ENCODE measurements around the gene S100A1.
A peak's percentile ranks its signal among the peaks of the same experiment; 100 is the strongest.

The S100A1 gene

DNA sequence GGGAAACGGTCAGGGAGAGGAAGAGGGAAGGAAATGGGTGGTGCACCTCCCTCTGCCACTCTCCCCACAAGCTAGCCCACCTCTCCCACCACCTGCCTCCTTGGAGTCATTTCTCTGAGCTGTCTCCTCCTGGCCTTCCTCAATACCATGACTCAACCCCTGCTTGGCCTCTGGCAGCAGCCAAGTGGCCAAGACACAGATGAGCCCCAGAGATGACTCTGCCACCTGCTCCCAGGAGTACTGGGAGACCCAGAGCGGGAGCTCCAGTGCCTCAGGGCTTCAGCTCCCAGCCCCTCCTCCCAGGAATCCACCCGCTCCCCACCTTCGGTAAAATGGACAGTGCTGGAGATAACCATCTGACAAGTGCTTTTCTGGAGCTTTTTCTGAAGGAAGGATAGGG is 17.9 kb upstream of the S100A1 start:
- no peak for DNase-seq (ENCODE audit: low read depth, low spot score)

DNA sequence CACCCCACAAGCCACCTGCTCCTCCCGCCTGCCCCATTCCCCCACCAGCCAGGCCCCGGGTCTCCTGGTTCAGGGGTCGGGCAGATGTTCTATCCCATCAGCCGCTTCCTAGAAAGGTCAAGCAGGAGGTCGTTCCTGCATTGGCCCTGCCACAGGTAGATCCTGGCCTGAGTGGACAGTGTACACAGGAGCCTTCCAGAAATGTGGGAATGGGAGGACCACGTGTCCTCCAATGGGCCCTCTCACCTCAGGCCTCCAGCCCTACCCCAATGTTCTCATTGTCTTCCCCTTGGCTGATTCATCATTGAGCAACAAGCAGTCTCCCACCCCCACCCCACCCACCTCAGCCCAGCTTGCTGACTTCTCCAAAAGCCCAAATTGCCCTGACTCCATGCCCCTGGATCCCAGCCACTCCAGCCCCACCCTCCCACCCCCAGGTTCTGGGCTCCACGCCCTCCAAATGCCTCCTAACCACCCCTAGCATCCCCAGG is 17.4 kb upstream of the S100A1 start:
- no peak for DNase-seq (ENCODE audit: low read depth, low spot score)

DNA sequence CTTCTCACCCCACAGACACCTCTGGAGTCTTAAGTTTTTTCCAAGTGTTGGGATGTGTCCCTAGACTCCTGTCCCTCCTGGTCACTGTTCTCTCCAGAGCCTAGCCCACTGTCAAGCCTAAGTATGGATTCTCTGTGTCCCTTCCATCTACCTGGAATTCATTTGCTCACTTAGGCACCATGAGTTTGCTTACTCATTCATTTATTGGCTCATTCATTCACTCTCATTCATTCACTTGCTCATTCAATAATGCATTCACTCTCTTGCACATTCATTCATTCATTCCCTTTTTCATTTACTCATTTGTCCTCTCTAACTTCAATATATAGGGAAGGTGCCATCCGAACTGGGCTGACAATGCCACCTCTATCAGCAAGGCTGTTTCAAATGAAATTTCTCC is 16.9 kb upstream of the S100A1 start:
- DNase-seq (ENCODE audit: low read depth, low spot score) = no peak

DNA sequence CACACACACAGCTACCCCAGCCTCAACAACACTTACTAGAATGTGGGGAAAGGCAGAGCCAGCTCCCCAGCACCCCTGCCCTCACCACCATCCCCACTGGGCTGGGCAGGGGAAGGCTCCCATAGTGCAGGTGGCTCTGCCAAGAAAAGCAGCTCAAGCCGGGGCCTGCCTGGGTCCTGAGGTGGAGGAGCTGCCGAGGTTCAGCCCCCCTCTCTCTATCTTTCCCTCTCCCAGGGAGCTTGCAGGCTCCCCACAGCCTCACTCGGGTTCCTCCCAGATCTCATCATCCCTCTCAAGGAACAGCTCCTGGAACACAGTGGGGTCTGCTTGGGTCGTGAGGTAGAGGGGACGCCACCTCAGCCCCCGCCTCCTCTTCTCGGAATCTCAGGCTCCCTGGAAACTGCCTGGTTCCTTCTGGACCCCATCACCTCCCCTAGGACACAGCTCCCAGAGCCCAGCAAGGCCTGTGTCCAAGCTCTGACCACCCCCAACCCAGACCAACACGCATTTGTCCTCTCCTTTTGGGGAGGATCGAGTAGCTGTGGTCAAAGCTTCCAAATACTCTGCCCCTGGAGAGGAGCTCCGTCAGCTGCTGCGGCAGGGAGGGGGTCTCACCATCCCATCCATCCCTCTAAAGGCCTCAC is 16.0 kb upstream of the S100A1 start:
- DNase-seq (ENCODE audit: low read depth, low spot score) = no peak

DNA sequence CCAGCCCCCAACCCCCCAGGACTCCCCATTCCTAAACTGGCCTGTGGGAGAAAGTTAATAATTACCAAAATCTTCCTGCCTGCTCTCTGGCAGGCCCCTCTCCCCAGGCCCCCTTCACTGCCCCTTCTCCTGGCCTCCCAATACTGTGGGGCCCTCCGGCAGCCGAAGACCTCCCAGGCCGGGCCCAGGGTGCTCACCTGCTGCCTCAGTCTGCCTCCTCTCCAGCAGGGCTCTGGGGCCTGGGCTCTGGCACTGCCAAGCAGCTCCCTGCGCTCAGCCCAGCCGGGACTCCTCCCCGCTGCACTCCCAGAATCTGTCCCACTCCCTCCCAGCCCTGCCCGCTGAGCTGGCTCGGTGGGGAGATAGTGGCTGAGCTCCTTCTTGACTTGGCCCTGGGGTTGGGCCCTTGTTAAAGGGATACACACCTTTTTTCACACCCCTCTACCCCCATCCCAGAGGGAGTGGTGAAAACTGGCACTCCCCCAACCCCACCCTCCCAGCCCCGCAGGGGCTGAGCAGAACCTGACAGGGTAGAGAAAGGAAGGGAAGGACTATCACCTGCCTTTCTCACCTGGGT is 15.4 kb upstream of the S100A1 start, which contains the start of gene S100A16:
S100A16 (minus strand) TSS at position 383 of the 577 bp plus-strand sequence. CDS start 4,986 bp downstream, outside the sequence.
- no peak for DNase-seq (ENCODE audit: low read depth, low spot score)

DNA sequence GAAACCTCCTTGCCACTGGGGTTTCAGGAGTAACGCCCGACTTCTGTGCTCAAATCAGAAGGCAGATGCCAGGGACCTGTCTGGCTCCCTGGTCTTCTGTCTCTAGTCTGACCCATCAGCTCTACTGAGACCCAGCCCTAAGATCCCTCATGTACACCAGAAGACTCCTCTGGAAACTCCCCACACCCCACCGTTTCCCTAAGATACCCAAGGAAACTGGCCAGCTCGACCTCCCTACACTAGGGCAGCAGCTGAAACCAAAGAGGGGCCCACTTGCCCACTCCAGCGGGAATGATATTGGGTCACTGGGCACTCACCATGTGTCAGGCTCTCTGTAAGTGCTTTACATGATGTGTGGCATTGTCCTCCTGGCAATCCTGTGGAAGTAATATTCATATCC is 14.8 kb upstream of the S100A1 start:
- no peak for DNase-seq (ENCODE audit: low read depth, low spot score)

DNA sequence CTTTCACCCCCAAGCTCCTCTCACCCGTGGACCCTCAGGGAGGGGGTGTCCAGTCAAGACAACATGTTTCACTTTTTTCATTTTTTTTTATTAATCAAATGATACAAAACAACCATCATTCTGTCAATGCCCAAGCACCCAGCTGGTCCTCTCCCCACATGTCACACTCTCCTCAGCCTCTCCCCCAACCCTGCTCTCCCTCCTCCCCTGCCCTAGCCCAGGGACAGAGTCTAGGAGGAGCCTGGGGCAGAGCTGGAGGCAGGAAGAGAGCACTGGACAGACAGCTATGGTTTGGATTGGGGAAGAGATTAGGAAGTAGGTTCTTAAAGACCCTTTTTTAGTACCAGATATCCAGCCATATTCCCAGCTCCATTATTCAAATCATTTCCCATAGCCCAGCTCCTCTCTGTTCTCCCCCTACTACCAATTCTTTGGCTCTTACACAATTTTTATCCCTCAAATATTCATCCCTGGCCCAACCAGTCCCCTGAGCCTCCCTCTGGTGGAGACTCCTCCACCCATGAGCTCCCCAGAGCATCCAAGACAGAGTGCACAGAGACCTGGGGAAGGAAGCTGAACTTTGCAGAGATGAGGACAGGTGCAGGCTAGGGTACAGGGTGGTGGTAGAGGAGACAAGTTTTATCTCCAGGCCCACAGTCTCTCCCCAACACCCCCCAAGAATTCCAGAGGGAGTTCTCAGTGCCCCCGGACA is 13.9 kb upstream of the S100A1 start:
- no peak for DNase-seq (ENCODE audit: low read depth, low spot score)

DNA sequence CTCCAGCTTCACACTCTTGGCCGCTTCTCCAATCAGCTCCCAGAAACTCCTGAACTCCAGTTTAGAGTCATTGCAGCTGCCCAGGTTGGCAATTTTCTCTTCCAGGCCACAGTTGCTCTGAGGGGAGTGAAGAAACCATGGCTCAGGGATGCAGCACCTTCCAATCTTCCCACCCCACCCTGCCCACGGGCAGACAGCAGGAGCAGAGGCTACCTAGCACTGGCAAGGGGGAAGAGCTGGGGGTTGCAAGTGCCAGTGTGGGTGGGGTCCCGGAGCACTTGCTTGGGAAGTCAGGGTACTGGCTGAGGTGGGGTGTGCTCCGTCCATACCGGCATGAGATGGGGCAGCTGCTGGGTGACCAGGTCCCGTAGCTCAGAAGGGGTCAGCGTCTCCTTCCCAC is 13.3 kb upstream of the S100A1 start:
- DNase-seq (ENCODE audit: low read depth, low spot score) = no peak

DNA sequence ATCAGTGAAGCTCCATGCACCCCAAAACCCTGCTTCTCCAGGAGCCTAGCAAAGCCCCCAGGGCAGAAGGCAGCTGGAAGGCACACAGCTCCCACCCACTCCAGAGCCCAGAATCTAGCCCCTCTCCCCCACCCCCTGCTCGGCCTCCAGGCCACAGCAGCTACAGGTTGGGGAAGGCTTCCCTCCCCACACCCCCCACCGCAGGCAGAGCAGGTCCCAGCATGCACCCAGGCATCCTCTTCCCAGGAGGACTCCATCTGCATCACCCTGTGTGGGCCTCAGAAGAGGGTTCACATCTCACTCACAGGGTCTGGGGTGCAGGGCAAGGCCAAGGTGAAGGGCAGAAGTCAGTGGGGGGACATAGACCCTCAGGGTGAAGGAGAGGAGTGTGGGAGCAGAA is 12.8 kb upstream of the S100A1 start:
- no peak for DNase-seq (ENCODE audit: low read depth, low spot score)

DNA sequence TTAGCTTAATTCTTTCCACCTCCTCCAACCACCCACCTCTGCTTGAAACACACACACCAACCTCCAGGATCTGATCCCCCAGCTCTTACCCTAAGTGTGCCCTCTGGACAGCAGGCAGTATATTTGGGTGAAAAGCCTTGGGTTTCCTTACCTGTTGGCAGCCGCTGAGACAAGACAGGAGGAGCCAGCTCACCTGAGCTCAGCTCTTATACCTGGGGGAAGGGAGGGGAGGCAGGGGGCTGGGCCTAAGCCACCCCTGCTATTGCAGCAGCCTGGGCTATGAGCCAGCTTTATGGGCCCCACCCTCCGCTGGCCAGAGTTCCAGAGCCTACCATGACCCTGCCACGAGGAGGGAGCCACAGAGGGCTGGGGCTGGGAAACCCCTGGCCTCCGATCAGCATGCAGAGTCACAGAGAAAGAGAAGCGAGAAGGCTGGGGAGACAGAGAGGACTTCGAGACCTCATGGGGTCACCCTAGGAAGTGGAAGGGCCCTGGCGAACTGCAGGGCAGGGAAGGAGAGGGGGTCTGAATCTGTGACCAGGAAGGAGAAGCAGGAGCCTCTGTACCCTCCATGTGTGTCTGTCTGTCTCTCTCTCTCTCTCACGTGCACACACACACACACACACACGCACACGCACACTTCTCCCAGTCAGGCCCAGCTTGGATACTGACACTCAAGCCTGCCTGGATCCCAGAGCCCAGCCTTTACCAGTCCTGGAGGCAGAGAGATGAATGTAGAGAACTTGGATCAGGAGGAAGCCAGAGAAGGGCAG is 11.9 kb upstream of the S100A1 start, which contains the start of gene S100A14:
S100A14 (minus strand) TSS at position 182 of the 773 bp plus-strand sequence. CDS start 467 bp downstream, outside the sequence.
- DNase-seq (ENCODE audit: low read depth, low spot score) = no peak

DNA sequence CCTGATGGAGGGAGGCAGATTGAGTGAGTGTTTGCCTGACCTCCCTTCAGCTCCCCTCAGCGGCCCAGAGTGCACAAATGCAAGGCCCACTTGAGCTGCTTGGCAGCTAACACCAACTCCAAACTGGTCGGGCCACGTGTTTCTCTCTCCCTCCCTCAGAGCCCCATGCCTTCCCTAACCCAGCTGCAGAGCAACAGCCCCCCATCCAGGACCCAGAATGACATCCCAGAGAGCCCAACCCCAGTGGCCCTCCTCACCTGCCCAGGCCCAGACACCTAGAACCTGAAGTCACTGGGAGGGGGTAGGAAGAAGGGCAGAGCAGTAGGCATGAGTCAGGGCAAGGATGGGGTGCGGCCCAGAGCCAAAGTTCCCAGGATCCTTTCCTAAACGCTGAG is 11.3 kb upstream of the S100A1 start:
- DNase-seq (ENCODE audit: low read depth, low spot score) = no peak

DNA sequence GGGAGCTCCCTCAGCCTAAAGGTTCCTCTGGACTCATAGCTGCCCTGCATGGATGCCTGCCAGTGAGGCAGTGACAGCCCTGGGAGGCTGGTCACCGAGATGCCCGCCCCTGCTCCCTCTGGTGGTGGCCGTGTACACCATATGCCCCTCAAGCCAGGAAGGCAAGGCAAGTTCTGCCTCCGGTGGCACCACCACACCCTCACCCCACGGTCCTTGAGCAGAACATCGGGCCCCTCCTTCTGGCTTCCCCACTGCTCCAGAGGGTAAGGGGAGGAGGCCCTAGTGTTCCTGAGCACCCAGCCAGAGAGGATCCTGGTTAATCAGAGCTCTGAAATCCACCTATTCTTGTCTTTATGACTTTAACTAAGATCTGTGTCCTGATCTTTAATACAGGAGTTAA is 10.6 kb upstream of the S100A1 start:
- no peak for DNase-seq (ENCODE audit: low read depth, low spot score)

DNA sequence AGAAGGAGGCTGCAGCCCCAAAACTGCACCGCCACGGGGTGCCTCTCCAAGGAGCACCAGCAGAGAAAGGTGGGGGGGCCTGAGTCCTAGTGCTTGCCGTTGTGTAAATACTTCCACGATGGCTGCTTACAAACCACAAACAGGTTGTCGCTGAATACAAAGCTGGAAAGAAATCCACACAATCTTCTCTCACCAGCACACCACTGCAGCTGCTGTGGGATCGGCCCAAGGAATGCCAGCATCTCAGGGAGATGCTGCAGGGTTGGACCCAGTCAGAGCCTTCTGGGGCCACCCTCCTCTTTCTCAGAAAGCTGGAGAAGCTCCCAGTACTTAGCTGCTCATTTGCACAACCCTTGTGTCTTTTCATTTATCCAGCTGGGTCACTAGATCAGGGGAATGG is 9.1 kb upstream of the S100A1 start:
- DNase-seq (ENCODE audit: low read depth, low spot score) = no peak

DNA sequence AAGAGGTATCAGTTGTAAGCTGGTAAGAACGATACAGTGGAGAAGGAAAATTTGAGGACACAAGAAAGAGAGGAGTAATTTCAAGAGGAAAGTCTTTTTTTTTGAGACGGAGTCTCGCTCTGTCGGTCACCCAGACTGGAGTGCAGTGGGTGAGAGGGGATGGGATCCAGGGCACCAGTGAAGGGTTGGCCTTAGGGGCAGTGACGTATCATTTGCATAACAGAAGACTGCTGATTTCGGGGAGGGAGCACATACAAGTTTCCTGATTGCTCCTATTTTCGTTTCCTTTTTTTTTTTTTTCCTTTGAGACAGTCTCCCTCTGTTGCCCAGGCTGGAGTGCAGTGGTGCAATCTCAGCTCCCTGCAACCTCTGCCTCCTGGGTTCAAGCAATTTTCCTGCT is 5.1 kb upstream of the S100A1 start:
- DNase-seq (ENCODE audit: low read depth, low spot score) = no peak

DNA sequence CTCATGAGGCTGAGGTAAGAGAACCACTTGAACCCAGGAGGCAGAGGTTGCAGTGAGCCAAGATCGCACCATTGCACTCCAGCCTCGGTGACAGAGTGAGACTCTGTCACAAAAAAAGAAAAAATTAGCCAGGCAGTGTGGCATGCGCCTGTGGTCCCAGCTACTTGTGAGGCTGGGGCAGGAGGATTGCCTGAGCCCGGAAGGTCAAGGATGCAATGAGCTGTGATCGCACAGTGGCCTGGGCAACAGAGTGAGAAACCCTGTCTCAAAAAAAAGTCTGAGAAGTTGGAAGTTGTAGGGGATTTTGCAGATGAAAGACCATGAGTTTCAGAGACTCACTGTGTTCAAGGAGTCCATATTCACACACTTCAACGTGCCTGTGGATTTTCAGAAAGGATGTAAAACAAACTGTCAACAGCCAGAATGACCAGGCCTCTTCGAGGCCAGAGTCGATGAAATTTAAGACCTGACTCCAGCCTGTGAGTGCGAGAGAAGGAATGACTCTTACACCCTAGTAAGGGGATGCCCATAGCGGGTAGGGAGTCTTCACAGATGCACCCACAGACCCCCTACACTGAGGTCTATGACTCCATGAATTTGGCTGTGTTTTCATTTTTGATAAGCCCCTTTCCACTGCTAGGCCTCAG is 3.1 kb upstream of the S100A1 start:
- DNase-seq (ENCODE audit: low read depth, low spot score) = no peak

DNA sequence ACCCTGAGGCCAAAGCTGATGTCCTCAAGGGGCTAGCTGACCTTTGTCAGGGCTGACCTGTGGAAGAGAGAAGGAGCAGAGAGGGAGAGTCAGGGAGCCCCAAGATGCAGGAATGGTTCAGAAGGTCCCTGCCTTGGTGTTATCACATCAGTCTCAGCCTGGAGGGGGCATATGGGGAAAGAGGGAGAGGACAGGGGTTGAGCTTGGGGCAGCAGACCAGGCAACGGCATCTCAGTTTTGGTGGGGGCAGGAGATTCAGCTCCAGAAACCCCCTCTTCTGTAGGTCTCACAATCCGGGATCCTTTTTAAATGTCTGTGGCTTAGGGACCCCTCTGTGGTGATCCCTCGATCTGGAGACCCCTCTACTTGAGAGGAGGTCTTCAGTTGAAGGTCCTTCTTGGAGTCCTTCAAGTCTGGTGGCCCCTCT is 1.7 kb upstream of the S100A1 start:
- DNase-seq (ENCODE audit: low read depth, low spot score) = no peak

DNA sequence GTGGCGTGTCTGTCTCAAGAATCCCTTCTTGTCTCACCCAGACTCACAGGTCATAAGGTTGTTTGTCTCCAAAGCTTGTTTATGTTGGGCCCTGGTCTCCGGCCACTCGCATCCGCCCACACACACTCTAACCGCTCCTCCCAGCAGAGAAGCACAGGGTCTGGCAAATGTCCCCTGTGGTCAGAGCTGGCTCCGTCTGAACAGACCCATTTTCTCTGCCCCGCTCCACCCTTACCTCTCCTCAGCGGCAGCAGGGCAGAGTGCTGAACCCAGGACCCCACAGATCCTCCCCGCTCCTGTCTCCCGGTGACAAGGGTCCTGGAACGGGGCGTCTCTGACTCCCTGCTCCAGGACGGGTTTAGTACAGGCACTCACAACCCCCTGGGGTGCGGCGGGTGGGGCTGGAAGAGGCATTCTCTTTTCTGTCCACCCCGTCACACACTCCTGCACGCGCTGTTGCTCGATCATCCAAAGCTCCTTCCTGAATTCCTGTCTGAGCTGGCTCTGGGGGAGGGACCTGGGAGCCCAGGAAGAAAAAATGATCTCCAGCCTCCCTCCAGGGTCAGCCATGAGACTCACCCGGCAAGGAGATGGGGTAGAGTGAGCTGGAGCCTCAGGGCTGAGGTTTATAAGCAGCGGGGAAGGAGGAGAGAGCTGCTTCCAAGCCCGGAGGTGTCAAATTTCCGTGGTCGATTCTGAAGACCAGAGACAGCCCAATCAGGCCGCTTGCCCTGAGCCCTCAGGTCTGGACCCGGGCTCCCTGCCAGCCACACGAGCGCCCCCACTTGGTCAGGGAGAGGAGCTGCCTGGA is 1.1 kb upstream of the S100A1 start, which contains the start of gene S100A13:
S100A13 (minus strand) TSS at position 602 of the 811 bp plus-strand sequence. CDS start 1,033 bp downstream, outside the sequence.
- peak; percentile 73 for DNase-seq (ENCODE audit: low read depth, low spot score)

DNA sequence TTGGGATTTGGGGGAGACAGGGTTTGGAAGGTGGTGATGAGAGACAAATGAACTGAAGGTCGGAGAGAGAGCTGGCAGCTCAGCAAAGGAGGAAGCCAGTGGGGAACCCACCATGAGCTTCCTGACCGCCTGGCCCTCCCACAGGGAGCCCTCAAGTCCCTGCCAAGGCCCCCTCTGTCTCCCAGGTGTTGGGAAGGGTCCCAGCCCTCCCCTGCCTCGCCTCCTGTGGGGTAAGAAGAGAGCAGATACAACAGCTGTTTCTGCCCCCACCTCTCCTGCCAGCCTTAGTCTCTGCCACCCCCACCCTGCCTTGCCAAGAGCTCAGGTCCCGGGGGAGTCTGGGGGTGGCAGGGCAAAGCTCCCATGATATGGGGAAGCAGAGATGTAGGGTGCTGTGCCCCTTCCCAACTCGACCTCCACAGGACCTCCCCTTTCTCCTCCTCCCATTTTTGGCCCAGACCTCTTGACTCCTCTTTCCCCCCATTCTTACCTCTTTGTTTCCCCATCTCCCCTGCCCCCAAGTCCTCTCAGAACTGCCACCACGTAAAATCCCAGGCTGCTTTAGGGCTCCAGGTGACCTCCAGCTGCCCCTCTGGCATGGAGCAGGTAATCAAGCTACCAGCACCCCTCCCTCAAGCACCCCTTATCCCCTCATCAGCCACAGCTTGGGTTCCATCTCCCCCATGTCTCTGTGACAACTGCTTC is 556 bp downstream of the S100A1 start:
- DNase-seq (ENCODE audit: low read depth, low spot score) = no peak

DNA sequence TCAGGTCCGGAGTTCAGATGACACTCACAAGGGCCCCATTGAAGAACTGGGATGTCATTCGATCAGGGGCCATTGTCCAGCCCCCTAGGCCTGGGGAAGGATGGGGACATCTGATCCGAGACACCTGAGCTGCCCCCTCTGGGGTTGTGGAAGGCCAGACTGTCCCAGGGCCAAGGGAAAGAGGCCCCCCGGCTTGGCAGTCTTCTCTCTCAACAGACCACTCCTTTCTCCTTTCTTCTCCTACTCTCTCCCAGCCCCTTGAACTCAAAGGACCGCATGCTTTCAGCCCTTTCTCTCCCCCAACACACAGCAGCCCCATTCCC is 1.1 kb downstream of the S100A1 start:
- no peak for DNase-seq (ENCODE audit: low read depth, low spot score)

DNA sequence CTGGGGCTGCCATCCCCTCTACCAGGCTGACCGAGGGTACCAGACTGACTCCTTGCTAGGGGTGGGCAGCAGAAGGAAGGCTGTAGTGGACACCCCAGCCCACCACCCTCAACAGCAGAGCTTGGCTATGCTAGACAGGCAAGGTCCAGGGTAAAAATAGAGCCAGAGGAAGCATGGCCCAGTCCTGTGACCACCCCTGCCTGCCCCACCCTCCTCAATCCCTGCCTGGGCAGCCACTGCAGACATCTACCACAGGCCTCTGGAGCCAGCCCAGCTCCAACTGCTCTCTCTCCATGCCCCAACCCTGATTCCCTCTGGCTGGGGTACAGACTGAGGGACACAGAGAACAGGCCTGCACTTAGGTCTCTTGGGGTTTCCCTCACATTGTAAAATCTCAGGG is 1.7 kb downstream of the S100A1 start:
- DNase-seq (ENCODE audit: low read depth, low spot score) = no peak

Data from brain pericyte (primary cell).